GM19467 (cell line): ENCODE measurements around the gene C1QB.
"Not testable (repeated sequence)": the region's sequence is repeated elsewhere in the genome, so short reads cannot be mapped to it uniquely, and the experiment has no call there.

Source experiments
- ATAC-seq: cut with Tn5 transposase; IDR thresholded peaks from one replicate; pipeline ENCODE4 v1.9.1; 2021; ENCODE audit warnings: mild to moderate bottlenecking, moderate library complexity; ENCODE audit not compliant: unreplicated experiment

The C1QB gene

DNA sequence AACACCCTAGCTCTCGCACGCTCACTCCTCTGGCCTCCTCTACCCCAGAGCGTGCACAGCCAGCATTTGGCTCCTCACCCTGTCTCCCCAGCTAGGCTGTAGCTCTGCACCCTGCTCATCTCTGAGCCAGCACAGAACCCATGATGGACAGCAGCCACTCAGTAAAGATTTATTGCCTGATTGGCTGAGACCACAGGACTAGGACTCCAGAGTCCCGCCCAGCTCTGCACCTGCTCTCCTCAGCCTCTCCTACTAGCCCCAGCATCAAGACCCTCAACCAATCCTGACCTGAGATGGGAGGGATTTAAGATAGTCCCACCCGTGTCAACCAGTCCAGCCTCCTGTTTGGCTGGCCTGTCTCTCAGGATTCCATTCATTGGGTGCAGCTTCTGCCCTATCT is 9.3 kb downstream of the C1QB start:
- no peak for ATAC-seq

DNA sequence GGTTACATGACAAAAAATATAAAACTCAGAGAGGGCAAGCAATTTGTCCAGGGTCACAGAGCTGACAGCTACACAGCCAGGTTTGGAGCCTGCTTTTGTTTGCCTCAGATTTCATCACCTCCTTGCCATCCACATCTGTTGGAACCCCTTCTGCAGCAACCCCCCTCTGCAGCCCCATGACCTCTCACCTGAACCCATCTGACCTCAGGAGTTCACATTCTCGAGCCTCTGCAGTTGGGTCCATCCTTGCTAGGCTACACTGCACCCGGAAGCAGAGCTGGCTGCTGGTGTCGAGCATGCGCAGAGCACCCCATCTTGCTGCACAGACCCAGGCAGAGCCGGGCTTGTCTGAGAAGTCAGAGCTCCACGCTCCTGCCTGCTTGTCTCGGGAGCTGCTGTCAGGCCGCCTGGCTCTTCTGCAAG is 10.0 kb downstream of the C1QB start:
- ATAC-seq: no peak

DNA sequence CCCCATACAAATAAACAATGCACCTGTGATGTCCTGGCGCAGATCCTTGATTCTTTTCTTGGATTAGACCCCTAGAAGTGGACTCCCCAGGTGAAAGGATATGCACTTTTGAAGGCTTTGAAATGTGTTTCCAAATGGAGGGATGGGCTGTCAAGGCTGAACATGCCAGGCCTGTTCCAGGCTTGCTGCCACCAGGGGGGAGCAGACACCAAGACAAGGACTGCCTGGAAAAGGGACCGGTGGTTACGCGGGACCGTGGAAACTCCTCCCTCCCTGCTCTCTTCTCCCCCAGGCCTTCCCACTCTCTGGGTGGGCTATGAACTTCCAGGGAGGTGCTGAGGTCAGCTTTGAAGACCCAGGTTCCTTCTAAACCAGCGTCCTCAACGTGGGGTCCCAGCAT is 12.7 kb downstream of the C1QB start:
- ATAC-seq: no peak

DNA sequence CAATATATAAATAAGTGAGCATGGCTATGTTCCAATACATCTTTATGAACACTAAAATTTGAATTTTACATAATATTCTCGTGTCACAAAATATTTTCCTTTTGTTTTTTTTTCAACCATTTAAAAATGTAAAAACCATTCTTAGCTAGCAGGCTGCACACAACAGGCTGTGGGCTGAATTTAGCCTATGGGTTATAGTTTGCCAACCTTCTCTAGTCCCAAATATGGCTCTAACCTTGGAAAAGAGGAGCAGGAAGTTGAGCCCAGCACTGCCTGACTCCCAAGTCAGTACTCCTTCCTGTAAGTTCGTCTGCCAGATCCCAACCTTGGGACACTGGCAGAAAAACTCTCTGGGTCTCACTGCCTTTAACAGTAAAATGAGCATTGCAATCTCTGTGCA is 13.4 kb downstream of the C1QB start:
- no peak for ATAC-seq

GRCh38 chr1:22668840-22669239 is 15.8 kb downstream of the C1QB start:
- not testable (repeated sequence) for ATAC-seq

DNA sequence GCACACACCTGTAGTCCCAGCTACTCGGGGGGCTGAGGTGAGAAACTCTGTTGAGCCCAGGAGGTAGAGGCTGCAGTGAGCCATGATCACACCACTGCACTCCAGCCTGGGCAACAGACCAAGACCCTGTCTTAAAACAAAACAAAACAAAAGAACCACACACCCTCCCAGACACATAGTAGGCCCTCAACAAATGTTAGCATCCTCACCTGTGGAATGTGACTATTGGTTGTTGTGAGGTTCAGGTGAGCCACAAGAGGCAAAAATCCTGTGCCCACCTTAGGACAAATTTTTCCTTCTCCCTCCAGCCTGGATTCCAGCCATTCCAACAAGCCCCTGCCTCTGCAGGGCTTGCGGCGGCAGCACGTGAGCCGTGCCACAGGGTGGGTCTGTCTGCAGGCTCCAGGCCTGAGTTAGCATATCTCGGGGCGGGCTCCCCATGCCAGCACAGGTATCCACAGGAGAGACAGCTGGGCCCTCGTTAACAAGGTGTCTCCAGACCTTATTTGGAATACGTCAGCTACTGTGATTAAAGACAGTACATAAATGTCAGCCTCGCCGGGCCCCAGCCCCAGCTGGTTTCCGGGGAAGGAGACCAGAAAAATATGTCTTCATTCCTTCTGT is 17.4 kb downstream of the C1QB start:
- no peak for ATAC-seq

DNA sequence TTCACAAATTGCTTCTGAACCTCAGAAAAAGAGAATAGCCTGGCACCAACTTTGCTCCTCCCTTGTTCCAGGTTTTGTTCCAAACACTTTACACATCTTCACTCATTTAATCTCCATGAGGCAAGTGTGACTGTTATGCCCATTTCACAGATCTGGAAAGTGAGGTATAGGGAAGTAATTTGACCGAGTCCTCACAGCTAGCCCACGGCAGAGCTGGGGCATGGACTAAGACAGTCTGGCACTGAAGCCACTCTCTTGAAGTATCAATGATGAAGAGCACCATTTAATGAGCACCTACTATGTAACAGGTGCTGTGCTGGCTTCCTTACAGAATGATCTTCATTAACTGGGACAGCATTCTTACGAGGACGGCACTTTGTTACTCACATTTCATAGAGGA is 19.0 kb downstream of the C1QB start:
- no peak for ATAC-seq

DNA sequence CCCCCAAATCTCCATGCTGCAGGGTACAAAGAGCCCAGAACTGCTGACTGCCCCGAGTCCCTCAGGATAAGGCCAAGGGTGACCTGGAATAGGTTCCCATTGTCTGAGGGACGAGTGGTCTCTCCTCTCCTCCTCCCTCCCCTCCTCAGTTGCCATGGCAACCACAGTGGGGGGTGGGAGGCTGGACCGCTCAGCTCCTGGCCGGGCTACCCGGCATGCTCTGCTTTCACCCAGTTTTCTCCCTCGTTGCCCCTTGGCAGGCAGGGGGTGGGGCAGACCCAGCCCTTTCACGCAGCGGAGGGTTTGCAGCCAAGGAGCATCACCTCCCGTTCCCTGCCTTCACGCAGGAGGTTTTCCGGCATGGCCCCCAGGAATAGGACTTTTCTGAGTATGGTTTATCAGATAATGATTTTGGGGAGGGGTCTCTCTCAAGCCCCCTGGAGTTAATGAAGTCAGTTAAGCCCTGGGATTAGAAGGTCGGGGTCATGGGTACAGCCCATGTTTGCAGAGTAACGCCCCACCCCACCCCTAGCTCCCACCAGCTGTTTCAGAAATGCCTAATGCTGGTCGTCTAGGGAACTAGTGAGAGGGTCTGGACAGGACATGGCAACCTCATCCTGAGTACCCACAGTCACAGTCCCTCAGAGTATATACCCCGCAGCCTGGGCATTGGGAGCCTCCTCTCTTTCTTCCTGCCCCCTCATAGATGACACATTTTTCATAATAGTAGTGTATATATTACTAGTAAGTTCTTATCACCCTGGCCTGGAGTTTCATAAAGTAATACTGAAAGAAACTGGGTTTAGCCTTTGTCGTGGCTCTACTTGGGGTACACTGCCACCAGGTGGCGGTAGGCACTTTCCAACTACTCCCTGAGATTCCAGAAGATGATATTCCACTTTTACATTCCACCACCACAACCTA is 20.7 kb downstream of the C1QB start:
- no peak for ATAC-seq

DNA sequence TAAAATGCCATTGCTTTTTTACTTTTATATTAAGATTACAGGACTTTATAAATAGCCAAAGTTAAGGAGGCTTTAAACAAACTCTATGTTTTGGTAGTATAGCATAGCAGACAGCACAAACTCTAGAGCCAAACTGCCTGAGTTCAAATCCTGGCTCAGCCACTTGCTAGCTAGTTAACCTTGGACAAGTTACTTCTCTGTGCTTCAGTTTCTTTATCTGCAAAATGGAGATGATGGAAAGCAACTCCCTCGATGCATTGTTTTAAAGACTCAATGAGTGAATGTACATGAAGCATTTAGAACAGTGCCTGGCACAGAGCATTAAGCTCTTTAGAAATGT is 21.3 kb downstream of the C1QB start:
- ATAC-seq: no peak

DNA sequence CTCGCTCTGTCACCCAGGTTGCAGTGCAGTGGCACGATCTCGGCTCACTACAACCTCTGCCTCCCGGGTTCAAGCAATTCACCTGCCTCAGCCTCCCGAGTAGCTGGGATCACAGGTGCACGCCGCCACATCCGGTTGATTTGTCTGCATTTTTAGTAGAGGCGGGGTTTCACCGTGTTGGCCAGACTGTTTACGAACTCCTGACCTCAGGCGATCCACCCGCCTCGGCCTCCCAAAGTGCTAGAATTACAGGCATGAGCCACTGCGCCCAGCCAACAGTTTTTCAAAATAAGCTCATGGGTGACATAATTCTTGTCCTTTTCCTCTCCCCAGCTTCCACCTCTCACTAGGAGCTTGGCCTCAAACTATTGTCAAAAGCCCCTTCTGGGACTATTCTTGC is 23.1 kb downstream of the C1QB start:
- ATAC-seq: not testable (repeated sequence)

DNA sequence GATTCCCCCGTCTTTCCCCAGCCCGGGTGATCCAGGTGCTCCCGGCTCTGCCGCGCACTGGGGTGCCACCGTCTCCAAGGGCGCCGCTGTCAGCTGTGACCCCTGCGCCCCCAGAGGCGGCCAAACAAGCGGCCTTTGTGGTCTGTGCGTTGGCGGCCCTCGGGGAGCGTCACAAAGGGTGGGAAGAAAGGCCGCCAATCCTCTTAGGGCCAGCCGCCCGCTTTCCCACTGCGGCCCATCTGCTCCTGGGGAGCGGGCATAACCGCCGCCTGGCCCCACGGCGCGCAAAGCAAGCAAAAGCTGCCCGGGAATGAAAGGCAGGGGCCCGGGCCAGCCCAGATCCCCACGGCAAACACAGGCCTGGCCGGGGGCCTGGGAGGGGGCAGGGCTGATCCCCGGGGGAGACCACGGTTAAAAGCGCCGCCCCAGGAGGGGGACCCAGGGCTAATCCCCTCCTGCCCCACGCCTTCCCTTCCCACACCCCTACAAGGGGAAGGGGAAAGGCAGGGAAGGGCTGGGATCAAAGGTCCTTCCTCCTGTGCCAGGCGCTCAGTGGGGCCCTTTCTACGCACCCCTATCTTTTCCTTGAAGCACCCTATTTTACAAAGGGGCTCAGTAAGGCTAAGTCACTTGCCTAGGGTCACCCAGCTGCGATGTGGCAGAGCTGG is 24.0 kb downstream of the C1QB start:
- no peak for ATAC-seq

GRCh38 chr1:22677931-22678896 is 25.2 kb downstream of the C1QB start:
- ATAC-seq: no peak

DNA sequence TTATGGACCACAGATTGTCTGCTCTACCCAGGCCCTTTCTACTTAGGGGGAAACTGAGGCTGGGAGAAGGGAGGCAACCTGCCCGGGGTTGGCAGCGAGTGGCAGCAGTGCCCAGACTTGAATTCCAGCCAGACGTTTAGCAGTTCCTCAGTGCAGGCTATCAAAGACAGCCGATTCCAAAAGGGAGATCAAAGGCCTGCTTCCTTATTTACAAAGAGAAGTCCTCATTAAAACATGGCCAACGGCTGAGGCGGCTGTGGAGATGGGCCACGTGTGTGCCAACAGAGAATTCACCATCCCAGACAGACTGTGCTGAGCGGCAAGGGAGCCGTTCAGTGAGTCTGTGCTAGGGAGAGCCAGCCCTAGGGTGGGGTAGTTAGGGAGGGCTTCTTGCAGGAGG is 27.7 kb downstream of the C1QB start:
- no peak for ATAC-seq

DNA sequence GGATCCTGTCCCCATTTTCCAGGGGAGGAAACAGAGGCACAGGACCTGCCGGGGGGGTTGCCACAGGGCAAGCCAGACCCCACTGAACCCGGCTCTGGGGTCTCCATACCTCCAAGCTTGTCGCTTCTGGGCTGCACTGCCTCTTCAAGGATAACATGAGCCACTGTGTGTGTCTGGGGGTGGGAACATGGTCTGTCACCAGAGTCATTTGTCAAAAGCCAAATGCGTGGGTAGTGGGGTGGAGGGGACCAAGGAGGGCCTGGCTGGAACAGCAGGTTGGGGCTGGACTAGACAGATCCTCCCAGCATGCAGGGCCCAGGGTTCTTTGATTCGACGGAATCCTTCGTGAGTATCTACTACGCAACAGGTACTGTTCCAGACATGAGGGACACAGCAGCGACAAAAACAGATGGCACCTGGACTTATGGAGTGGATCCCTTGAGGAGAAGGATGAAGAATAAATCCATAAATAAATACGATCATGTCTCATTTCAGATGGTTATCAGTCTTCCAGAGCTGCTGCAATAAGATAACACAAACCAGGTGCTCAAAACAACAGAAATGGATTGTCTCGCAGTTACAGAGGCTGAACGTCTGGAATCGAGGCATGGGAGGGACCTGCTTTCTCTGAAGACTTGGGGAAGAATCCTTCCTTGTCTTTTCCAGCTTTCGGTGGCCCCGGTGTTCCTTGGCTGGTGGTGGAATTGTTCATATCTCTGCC is 28.7 kb downstream of the C1QB start:
- ATAC-seq: no peak

- no peak for ATAC-seq
Measured at GRCh38 chr1:22683547-22683946, 30.5 kb downstream of the C1QB start.

DNA sequence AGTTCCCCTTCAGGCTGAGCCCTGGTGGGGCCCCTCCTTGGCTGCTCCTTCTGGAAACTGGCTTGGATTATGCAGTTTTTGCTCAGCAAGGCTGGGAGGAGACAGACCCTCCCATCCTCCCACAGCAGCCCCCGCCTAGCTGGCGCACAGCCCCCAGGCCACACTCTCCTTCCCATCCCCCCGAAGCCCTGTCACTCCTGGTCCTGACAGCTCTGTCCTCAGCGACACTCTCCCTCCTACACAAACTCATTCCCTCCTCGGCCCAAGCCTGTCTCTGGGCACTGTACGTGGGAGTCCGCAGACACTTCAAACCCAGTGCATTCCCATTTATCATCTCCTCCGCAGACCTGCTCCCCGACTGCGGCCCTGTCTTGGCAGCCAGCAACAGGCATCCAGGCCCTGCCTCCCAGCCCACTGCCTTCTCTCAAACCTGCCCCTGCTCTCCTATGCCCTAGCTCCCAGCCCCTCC is 32.6 kb downstream of the C1QB start:
- ATAC-seq: no peak

GRCh38 chr1:22687191-22687590 is 34.2 kb downstream of the C1QB start:
- ATAC-seq: no peak

DNA sequence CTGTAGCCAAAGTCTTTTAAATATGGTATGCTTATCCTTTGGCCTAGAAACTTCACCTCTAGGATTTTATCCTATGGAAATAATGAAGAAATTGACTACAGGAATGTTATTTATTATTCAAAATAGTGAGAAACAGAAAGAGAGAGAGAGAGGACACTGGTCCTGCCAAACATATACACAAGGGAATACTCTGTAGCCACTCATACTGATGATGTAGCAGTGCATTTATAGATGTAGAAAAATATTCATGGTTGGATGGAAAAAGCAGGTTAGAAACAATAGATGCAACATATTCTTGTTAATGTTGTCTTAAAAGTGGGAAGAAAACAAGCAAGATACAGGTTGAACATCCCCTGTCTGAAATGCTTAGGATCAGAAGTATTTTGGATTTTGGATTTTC is 35.4 kb downstream of the C1QB start:
- ATAC-seq: no peak

DNA sequence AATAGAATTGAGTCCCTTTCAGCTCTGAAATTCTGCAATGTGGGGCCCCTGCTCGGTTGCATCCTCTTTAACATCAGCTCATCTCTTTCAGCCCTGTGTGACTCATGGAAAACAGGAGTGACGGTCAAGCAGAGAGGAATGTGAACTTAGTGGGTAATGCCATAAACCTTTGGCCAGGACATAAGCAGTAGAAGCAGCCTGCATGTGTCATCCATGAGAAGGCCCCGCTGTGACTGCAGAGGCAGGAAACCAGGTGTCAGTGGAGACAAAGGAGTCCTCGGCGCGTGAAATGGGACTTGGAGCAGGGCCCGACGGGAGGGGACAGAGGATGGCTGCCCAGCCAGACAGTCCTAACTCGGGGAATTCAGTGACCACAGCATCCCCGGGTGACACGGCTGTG is 36.5 kb downstream of the C1QB start:
- no peak for ATAC-seq
